Fibroblast of skin of abdomen (primary cell): ENCODE results near the gene TPR.

Experiments
- DNase-seq: peaks from one replicate; pipeline ENCODE4 v3.0.0-alpha.2; 2013

Gene TPR

DNA sequence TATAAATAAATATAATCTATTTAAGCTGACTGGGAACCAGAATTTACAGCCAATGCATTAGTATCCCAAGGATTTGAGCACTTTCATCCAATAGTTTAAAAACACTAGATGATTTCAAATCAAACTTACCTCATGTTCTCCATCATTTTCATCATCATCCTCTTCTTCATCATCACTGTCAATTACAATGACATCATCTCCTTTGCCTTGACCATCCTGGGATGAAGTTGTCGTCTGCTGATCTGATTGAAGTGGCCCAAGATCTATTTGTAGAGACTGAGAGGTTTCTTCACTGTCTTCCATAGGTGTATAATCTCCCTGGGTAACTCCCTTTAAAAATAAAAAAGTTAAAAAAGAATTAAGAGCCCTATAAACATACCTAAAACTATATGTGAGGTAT lies 47.7 kb downstream of the TPR start:
- DNase-seq = no peak

DNA sequence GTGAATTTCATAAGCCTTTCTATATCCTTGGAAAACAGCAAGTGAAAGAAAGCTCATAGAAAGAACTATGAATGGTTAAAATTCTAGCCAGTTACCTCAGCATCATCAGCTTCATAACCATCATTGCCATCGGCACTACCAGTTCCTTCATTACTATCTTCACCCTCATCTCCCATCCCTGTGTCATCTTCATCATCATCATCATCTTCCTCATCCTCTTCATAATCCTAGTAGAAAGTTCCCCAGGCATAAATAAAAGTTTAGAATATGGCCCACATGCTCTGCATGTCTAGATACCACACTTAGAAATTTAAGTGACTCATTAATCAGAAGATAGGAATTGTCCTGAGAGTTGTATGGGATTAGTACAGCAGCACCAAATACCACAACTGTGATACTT lies 49.0 kb downstream of the TPR start:
- no peak for DNase-seq

DNA sequence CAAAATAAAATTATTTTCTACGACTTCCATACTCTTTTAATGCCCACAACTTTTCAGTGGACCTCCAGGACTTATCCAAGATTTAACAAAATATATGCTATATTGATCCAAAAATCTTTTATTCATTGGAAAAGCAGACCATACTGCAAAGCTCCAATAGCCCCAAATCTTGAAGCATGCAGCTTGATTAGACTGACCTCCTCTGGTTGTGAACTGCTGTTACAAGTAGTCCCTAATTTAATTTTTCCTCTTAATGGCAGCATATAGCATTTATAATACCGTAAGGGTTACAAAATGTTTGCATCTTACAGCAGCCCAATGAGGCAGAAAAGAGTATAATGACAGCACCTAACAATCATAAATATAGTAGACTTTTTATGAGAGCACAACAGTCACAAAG lies 49.8 kb downstream of the TPR start:
- DNase-seq = peak; percentile 9

GRCh38 chr1:186323865-186324264 lies 51.2 kb downstream of the TPR start:
- DNase-seq = no peak

DNA sequence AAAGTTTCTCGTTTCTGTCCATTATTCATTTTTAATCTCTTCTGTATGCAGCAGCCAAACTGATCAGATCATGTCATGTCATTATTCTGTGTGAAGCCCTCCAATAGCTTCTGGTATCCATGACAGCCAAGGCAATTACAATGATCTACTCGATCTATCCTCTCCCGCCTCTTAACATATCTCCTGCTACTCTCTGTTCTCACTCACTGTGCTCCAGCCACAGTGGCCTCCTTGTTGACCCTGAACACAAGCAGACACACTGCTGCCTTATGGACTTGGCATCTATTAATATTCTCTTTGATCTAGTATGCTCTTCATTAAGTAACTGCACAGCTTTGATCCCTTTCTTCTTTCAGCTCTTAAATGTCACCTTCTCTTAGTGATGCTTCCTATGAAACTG lies 59.5 kb downstream of the TPR start:
- DNase-seq = no peak

DNA sequence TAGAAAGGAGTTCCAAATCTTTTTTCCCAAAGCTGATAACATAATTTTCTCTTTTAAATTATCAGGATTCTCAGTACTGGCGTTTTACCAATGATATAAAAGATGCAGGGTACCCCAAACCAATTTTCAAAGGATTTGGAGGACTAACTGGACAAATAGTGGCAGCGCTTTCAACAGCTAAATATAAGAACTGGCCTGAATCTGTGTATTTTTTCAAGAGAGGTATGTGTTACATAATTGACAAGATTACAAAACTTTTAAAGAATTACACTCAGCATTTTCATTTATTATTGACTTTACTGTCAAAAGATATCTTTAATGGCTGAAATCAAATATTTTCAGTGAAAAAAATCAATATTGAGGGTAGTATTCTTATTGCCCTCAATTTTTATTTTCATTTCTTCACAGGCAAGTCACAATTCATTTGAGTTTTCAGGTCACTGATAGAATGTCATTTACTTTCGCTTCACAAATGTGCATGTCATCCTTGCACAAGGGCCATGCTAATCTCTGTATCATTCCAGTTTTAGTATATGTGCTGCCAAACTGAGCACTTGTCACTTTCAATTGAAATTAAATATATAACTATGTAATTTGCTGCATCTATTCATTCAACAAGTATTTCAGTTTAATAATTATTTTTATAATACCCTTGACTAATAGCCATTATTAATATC lies 63.5 kb downstream of the TPR start:
- DNase-seq = no peak

- DNase-seq = no peak
Observed at GRCh38 chr1:186310307-186310706, 64.7 kb downstream of the TPR start.

- no peak for DNase-seq
Observed at GRCh38 chr1:186308264-186309060, 66.6 kb downstream of the TPR start.

- DNase-seq = no peak
Observed at GRCh38 chr1:186307445-186307844, 67.6 kb downstream of the TPR start.

- no peak for DNase-seq
Observed at GRCh38 chr1:186306533-186306932, 68.5 kb downstream of the TPR start.

DNA sequence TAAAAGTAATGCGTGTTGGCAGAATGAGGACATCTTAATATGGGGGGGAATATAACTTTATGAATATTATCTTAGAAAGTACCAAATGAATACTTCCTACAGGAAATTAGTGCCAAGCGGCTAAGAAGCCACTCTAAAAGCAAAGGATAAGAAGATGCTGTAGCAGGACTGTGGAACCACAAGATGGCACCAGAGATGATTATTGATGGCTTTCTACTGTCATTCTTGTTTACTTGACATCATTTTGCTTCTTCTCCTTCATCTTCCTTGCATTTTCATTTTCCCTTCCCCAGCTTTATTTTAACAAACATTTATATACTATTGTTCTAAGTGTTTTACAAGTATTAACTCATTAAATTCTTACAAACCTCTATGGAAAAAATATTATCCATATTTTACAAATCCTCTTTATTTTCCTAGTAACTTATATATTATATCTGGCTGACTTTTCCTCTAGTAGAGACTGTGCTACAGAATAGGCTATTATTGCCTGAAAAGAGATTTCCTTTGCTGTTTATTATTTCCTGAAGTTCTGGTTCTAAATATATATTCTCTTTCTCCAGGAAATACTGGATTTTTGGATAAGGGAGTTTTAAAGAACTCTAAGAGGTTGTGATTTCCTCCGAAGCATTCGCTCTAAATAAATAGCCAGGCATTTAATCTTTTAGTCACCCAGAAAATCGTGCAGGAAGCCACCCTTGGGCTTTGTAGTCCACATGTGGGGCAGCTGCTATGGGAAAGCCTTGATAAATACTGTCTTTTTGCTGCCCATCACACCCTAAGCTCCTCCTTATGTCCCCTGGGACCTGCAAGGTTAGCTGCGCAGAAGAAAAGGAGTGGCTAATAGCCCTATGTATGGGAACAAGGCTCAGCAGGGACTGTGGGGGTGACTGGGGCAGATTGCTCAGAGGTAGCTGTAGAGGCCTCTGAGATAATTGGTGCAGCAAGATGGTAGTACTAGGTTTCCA lies 69.8 kb downstream of the TPR start:
- DNase-seq = peak; percentile 22

- DNase-seq = no peak
Observed at GRCh38 chr1:186303911-186304310, 71.1 kb downstream of the TPR start.

- peak; percentile 10 for DNase-seq
Observed at GRCh38 chr1:186302381-186302920, 72.6 kb downstream of the TPR start.

DNA sequence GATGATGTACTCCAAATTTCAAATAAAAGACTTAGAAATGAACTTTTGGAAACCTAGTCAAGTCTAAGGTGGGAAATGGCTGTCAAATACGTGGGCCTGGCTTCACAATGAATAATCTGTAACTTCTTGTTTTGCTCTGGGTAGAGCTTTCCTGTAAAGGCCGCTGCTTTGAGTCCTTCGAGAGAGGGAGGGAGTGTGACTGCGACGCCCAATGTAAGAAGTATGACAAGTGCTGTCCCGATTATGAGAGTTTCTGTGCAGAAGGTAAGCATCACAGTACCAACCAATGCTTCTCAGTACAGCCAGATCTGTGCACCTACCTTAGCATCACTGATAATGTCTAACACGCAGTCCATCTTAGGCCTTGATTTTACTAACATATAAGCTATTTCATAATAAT lies 73.6 kb downstream of the TPR start:
- DNase-seq = no peak

- no peak for DNase-seq
Observed at GRCh38 chr1:186300056-186300455, 75.0 kb downstream of the TPR start.

GRCh38 chr1:186299570-186299969 lies 75.5 kb downstream of the TPR start:
- no peak for DNase-seq

DNA sequence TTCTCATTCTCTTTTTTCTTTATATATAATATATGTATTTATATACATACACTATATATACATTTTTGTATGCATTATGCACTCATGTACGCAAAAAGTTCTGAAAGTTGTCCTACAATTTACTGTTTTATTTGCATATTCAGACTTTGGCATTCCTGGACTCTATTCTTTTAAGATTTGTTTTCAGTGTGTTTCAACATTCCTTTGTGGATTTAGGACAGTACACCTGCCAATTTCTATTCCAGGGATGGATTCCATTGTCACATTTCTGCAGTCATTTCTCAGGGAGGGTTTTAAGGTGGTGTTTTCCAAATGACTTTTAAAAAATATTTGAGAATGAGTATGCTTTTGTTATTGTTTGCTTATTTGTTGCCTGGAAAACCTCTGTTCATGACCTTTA lies 76.2 kb downstream of the TPR start:
- DNase-seq = no peak

DNA sequence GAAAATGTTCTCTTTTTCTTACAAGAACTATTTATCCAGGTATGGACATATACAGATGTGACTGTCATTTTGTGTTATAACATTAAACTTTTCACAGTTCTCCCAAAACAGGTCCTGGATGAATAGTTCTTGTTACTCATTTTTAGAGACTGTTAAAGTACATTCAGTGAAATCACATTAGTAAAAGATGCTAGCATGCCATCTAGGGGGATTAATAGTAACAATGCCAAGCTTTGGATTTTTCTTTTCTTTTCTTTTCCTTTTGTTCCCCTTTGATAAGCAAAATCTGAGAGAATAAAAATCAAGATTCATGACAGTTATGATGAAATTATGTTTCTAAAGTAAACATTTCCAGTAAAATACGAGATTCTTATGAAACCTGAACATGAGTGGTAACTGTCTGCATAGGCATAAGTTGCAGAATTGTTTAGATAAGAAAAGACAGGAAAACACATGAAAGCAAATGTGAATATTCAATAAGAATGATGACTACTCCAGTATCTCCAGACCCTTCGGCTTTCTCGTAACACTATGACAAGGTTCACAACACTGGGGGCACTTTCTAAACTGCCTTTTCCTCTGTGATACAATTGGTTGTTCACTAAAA lies 77.5 kb downstream of the TPR start:
- DNase-seq = no peak

- peak; percentile 31 for DNase-seq
Observed at GRCh38 chr1:186295980-186296379, 79.1 kb downstream of the TPR start, which contains the start of gene PRG4. Gene PRG4 (plus strand): TSS chr1:186296279.

DNA sequence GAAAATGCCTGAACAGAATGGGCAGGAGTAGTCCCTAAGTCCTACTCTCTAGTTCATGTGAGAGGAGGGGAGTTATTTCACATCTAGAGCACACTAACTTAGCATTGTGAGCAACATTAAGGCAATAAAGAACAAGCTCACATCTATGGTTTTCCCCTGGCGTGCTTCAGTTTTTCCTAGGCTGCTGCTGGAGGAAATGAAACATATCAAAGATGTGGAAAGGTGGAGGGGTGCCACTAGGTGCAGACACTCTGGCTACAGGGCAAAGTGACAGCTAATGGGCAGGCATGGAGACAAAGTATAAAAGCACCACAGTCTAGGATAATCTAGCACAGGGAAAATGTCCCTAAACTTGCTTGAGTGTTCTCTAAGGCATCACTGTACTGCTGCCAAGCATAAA lies 82.2 kb downstream of the TPR start:
- no peak for DNase-seq

DNA sequence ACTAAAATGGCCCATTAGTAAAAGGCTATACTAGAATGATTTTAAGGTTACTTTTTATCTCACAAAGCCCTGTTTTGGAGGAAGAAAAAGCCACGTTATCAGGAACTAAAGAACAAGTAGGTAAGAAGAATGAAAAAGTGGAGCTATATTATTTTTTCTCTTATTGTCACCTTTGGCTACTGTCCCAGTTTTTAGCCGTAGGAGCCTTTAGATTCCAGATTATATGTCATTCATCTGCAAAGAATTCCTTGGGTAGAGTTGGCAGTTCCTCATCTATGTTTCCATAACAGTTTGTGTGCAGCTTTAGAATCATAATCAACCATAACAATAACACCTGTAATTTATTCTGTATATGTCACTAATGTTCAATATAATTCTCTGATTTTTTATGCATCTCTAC lies 83.8 kb downstream of the TPR start:
- DNase-seq = no peak

- DNase-seq = no peak
Observed at GRCh38 chr1:186289943-186290545, 85.0 kb downstream of the TPR start.
